Smooth muscle cell (in vitro differentiated cells): Measurements from ENCODE around the gene SAAL1. TPM values are rescaled to one million over a fixed set of nuclear protein-coding genes. Genes with fewer than 3 reads are reported as not detected.

Source experiments
- DNase-seq: peaks from one replicate; lab custom pipeline; 2025; ENCODE audit not compliant: unreplicated experiment; lab: John Stamatoyannopoulos, UW
- H2AFZ ChIP-seq: fragments of 200-600 bp; sonication (generic); 2 replicates; pipeline ENCODE4 v1.6.0; 2016; ENCODE audit warnings: antibody characterized with exemption, low read depth, mild to moderate bottlenecking
- H3F3A ChIP-seq: fragments of 200-600 bp; sonication (generic); 2 replicates; pipeline ENCODE4 v1.6.0; 2017; ENCODE audit warnings: antibody characterized with exemption, low read depth
- H3K27ac ChIP-seq: fragments of 200-600 bp; sonication (generic); 2 replicates; pipeline ENCODE4 v1.5.1; 2016; ENCODE audit warnings: low read depth, mild to moderate bottlenecking
- H3K27me3 ChIP-seq: fragments of 200-600 bp; sonication (generic); 2 replicates; pipeline ENCODE4 v1.6.1; 2016; ENCODE audit warnings: low read depth, mild to moderate bottlenecking
- H3K36me3 ChIP-seq: fragments of 200-600 bp; sonication (generic); 2 replicates; pipeline ENCODE4 v1.5.1; 2016; ENCODE audit warnings: low read depth
- H3K4me1 ChIP-seq: fragments of 200-600 bp; sonication (generic); 2 replicates; pipeline ENCODE4 v1.5.1; 2016; ENCODE audit warnings: low read depth
- H3K4me2 ChIP-seq: fragments of 200-600 bp; sonication (generic); 2 replicates; pipeline ENCODE4 v1.6.0; 2016; ENCODE audit warnings: mild to moderate bottlenecking
- H3K4me3 ChIP-seq: fragments of 200-600 bp; sonication (generic); 2 replicates; pipeline ENCODE4 v1.5.1; 2016; ENCODE audit warnings: mild to moderate bottlenecking
- H3K79me2 ChIP-seq: fragments of 200-600 bp; sonication (generic); 2 replicates; pipeline ENCODE4 v1.6.0; 2016; ENCODE audit warnings: low read depth, mild to moderate bottlenecking
- H3K9ac ChIP-seq: fragments of 200-600 bp; sonication (generic); 2 replicates; pipeline ENCODE4 v1.6.0; 2016; ENCODE audit warnings: low read depth
- H3K9me3 ChIP-seq: fragments of 200-600 bp; sonication (generic); replicated peaks from 2 replicates; pipeline ENCODE4 v1.5.1; 2016; ENCODE audit warnings: low read depth
- H4K20me1 ChIP-seq: fragments of 200-600 bp; sonication (generic); 2 replicates; pipeline ENCODE4 v1.6.0; 2016; ENCODE audit warnings: low read depth
- CTCF ChIP-seq: fragments of 200-600 bp; sonication (generic); IDR thresholded peaks from 2 replicates; pipeline ENCODE4 v1.5.1; 2017; ENCODE audit warnings: borderline replicate concordance, mild to moderate bottlenecking, antibody characterized with exemption; ENCODE audit not compliant: insufficient read depth, poor library complexity, severe bottlenecking
- WGBS: methylation state at CpG from one replicate; pipeline ENCODE4 v1.1.7; 2016; ENCODE audit warnings: low lambda C conversion rate; 5-methylcytosine and 5-hydroxymethylcytosine counted together
- polyA plus RNA-seq: library from polyadenylated mRNA; unstranded; fragments of >200 nt; fragmentation: Nextera tagmentation; extraction: Ambion mirVana; gene quantifications from 2 replicates; pipeline ENCODE4 v1.2.1, GENCODE V29; 2016
- total RNA-seq: library from RNA; depleted of rRNA; stranded (reverse); fragments of >200 nt; gene quantifications from 2 replicates; pipeline ENCODE4 v1.2.3, GENCODE V29; 2014

SAAL1 gene
- total and polyA plus RNA-seq, 2 experiments from 2014 or later, result 19.9 to 20.0 TPM

DNA sequence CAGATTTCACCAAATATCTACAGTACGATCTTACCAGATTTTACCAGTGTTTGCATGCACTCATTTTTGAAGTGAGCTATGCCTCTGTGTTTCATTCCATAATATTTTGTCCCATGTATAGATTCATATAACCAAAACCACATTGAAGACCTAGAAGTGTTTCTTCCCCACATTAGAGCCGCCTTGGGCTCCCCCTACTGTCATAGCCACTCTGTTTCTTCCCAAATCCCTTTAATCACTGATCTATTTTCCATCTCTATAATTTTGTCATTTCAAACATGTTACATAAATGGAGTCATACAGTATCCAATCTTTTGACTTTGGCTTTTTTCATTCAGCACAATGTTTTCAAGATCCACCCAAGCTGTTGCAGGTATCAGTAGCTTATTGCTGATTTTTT lies 39.1 kb upstream of the SAAL1 start:
- Histone ChIP-seq H3K4me2 (no peak overlapping the region), H3K27me3 (peaks cover 4% of the 10 kb centered on the region), H3K79me2 (no peaks in the 10 kb centered on the region), H2AFZ (no peak overlapping the region), H4K20me1 (no peaks in the 10 kb centered on the region), H3K36me3 (no peaks in the 10 kb centered on the region), H3F3A (no peaks in the 10 kb centered on the region), H3K9me3 (no peaks in the 10 kb centered on the region), H3K27ac (no peak overlapping the region), H3K4me3 (no peak overlapping the region), H3K4me1 (no peaks in the 10 kb centered on the region), H3K9ac (no peak overlapping the region)
- 67% methylated on average over 2 of the region's 2 CpGs for WGBS
- TF ChIP-seq CTCF, result peak; percentile 9
- no peak for DNase-seq

DNA sequence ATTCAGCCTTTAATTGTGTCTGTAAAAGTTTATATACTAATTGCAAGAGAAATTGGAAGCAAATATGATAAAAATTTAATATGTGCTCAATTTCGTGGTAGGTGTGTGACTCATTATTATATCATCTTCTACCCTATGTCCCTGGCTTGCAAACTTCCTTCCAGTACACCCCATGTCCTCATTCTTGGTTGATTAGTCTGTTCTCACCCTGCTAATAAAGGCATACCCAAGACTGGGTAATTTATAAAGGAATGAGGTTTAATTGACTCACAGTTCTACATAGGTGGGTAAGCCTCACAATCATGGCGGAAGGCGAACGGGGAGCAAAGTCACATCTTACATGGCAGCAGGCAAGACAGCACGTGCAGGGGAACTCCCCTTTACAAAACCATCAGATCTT lies 38.4 kb upstream of the SAAL1 start:
- DNase-seq, result no peak
- no peak overlapping the region for H3K4me2 ChIP-seq
- no peaks in the 10 kb centered on the region for H3K36me3 ChIP-seq
- H3K9ac ChIP-seq, result no peak overlapping the region
- H3K27ac ChIP-seq, result no peak overlapping the region
- H3K27me3 ChIP-seq, result peaks cover 4% of the 10 kb centered on the region
- H2AFZ ChIP-seq, result no peak overlapping the region
- no peaks in the 10 kb centered on the region for H3K4me1 ChIP-seq
- H3K9me3 ChIP-seq, result no peaks in the 10 kb centered on the region
- no peaks in the 10 kb centered on the region for H3F3A ChIP-seq
- 74% methylated on average over 5 of the region's 5 CpGs for WGBS
- no peaks in the 10 kb centered on the region for H3K79me2 ChIP-seq
- TF ChIP-seq CTCF, result no peak
- no peak overlapping the region for H3K4me3 ChIP-seq
- H4K20me1 ChIP-seq, result no peaks in the 10 kb centered on the region

GRCh38 chr11:18140145-18140544 lies 34.3 kb upstream of the SAAL1 start:
- no peak for TF ChIP-seq CTCF
- Histone ChIP-seq H4K20me1 (no peaks in the 10 kb centered on the region), H3K79me2 (no peaks in the 10 kb centered on the region), H3F3A (no peaks in the 10 kb centered on the region), H3K9ac (no peak overlapping the region), H3K36me3 (no peaks in the 10 kb centered on the region), H2AFZ (no peak overlapping the region), H3K4me3 (no peak overlapping the region), H3K9me3 (no peaks in the 10 kb centered on the region), H3K4me2 (no peak overlapping the region), H3K27ac (no peak overlapping the region), H3K4me1 (no peaks in the 10 kb centered on the region), H3K27me3 (no peaks in the 10 kb centered on the region)
- WGBS, result 90% methylated on average over 2 of the region's 2 CpGs
- no peak for DNase-seq

- TF ChIP-seq CTCF, result no peak
- Histone ChIP-seq H3K27me3 (no peaks in the 10 kb centered on the region), H3K4me2 (no peak overlapping the region), H3K4me1 (no peaks in the 10 kb centered on the region), H4K20me1 (no peaks in the 10 kb centered on the region), H3K9me3 (no peaks in the 10 kb centered on the region), H2AFZ (no peak overlapping the region), H3K79me2 (no peaks in the 10 kb centered on the region), H3K36me3 (no peaks in the 10 kb centered on the region), H3K27ac (no peak overlapping the region), H3K4me3 (no peak overlapping the region), H3F3A (no peaks in the 10 kb centered on the region), H3K9ac (no peak overlapping the region)
- WGBS, result 95% methylated on average over 27 of the region's 29 CpGs
- DNase-seq, result no peak
Observed at GRCh38 chr11:18137186-18137800, 31.4 kb upstream of the SAAL1 start.
